ENCODE data around the gene FANK1.
"Not testable (repeated sequence)": the region's sequence is repeated elsewhere in the genome, so short reads cannot be mapped to it uniquely, and the experiment has no call there.

Gene FANK1

DNA sequence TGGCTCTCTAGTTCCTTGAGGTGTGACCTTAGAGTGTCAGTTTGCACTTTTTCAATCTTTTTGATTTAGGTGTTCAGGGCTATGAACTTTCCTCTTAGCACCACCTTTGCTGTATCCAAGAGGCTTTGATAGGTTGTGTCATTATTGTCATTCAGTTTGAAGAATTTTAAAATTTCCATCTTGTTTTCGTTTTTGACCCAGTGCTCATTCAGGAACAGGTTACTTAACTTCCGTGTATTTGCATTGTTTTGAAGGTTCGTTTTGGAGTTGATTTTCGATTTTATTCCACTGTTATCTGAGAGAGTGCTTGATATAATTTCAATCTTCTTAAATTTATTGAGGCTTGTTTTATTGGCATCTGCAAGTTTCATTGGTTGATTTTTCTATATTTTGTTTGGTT, 37.3 kb downstream of the FANK1 start:
- no peak for DNase-seq

DNA sequence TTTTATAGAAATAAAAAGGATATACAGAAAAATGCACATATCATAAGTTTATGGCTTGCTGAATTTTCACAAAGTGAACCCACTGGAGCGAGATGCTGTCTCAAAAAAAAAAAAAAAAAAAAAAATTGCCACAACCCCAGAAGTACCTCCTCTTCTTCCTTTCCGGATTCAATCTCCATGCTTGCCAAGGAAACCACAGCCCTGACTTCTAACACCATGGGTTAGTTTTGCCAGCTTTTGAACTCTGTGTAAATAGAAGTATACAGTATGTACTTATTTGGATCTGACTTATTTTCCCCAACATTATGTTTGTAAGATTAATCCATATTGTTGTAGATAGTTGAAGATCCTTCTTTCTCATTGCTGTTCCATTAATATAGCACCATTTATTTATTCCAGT, 40.0 kb downstream of the FANK1 start:
- no peak for DNase-seq

DNA sequence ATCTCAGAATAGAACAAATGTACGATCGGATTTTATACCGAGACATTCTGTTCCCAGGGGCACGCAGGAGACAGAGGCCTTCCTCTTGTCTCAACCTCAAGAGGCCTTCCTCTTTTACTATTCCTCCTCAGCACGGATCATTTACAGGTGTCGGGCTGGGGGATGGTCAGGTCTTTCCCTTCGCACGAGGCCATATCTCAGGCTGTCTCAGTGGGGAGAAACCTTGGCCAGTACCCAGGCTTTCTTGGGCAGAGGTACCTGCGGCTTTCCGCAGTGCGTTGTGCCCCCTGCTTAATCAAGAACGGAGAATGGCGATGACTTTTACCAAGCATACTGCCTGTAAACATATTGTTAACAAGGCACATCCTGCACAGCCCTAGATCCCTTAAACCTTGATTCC, 44.2 kb downstream of the FANK1 start:
- DNase-seq: no peak

DNA sequence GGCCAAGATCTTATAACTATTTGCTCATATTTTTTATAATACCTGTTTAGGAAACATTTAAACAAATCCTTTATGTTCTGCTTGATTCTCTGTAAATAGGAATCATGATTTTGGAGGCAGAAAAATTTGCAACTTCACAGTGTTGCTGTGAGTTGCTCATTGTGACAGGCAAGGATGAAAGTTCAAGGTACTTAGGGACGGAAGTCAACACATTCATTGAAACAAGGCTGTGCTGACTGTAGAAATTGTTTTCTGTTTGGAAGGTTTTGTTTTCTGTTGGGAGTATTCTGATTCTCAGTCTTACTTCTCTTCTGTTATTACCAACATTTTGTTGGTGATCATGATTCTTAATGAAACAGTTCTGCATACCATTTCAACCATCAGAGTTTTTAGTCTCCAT, 54.9 kb downstream of the FANK1 start:
- DNase-seq: no peak

DNA sequence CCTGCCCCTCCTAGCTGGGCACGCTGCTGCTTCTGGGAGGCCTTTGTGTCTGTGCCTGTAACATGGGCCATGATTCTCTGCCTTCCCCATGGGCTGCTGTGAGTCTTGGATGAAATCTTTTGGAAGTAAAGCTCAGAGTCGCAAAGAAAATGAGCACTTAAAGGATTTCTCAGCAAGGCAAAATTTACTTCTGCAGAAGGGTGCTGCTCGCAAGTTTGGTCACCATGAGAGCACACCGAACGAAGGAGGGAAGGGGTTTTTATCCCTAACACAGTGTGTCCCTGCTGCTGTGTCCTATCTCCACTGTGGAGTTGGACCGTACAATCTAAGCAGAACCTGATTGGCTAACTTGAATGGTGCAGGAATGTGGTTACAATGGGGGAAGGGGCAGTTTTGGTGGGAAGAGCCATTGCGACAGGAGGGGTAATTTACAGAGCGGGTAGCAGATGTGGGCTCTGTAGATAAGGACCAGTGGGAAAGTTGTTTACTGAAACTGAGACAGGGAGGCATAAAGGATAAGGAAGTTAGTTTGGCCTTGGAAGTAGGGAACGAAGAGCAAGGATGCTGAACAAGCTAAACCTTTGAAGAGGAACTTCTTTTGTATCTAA, 57.5 kb downstream of the FANK1 start:
- DNase-seq: no peak

DNA sequence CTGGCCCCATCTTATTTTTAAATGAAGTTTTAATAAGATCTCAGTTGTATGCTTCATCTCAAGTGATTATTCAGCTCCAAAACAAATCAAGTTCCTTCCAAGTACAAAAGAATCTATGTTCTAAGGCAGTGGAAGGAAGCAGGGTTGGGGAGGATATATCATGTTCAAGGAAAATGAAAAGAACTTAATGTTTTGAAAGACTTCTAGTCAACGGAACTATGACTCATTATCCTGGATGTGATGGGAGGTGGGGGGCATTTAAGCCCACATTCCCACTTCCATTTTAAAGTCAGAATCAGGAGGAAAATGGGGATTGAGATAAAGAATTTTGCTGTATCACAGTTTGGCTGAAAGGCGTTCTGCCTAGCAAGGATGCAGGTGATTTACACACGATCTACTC, 59.4 kb downstream of the FANK1 start:
- DNase-seq: no peak

DNA sequence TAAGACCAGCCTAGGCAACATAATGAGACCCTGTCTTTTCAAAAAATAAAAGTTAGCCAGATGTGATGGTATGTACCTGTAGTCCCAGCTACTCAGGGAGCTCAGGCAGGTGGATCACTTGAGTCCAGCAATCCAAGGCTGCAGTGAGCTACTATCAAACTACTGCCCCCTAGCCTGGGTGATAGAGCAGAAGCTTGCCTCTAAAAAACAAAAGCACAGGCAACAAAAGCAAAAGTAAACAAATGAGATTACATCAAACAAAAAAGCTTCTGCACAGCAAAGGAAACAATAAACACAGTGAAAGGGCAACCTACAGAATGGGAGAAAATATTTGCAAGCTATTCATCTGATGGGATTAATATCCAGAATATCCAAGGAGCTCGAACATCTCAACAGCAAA, 65.4 kb downstream of the FANK1 start:
- no peak for DNase-seq

DNA sequence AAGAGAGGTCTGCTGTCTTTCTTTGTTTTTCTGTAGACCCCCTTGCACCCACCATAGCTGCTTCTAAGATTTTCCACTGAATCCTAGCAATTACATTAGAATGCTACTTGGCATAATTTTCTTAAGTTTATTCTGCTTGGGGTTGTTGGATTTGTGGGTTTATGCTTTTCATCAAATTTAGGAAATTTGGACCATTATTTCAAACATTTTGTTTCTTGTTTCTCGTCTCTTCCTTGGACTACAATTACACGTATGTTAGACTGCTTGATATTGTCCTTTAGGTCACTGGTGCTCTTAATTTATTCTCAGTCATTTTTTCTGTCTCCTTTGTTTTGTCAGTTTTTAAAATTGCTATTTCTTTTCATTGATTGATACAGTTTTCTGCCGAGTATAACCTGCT, 65.8 kb downstream of the FANK1 start:
- DNase-seq: no peak

DNA sequence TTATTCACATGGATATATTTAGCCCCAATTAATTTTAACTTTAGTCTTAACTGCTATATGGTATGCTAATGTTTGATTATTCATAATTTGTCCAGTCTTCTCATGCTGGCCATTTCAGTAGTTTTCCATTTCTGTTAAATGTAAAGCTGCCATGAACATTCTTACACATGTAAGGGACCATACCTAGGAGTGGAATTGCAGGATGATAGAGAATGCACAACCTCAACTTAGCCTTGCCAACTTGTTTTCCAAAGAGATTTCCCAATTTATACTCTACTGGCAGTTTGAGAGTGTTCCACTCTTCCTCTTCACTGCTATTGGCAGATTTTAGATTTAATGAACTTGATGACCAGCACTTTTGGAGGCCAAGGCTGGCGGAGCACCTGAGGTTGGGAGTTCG, 68.2 kb downstream of the FANK1 start:
- DNase-seq: no peak

DNA sequence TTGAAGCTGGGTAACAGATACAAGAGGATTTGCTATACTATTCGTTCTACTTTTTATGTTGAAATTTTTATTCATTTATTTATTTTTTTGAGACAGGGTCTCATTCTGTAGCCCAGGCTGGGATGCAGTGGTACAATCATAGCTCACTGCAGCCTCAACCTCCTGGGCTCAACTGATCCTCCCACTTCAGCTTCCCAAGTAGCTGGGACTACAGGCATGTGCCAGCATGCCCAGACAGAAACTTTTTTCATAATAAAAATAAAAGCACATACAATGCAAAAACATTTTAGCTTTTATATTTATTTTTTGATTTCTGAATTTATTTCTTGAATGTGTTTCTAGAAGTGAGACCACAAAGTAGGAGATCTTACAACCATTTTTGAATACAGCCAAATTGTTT, 71.2 kb downstream of the FANK1 start:
- DNase-seq: no peak

DNA sequence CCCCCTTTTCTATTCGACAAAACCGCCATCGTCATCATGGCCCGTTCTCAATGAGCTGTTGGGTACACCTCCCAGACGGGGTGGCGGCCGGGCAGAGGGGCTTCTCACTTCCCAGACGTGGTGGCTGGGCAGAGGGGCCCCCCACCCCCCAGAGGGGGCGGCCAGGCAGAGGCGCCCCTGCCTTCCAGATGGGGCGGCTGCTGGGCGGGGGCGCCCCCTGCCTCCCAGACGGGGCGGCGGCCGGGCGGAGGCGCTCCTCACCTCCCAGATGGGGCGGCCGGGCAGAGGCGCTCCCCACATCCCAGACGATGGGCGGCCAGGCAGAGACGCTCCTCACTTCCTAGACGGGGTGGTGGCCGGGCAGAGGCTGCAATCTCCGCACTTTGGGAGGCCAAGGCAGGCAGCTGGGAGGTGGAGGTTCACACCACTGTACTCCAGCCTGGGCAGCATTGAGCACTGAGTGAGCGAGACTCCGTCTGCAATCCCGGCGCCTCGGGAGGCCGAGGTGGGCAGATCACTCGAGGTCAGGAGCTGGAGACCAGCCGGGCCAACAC, 73.8 kb downstream of the FANK1 start:
- not testable (repeated sequence) for DNase-seq

DNA sequence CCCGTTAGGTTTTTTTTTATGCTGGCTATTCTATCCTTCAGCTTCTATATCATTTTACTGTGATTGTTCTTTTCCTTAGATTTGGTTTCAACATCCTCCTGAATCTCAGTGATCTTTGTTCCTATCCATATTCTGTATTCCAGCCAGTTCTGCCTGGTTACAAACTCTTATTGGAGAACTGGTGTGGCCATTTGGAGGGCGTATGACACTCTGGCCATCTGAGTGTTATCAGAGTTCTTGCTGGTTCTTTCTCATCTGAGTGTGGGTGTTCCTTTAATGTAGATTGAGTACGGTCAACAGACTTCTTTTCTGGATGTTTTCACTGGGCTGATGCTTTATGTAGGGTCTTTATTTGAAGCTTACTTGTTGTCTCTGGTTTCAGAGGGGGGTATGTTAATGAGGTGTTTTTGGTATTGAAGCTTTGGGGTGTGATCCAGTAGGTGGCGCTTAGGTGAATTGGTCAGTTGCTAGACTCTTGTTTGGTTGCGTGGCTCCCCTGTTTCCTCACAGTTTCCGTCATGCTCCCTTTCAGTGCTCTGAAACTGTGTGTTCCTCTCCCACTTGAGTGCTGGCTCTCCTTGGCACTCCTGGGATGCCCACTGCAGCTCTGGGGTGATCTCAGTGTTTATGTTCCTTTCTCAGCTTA, 80.7 kb downstream of the FANK1 start:
- no peak for DNase-seq

DNA sequence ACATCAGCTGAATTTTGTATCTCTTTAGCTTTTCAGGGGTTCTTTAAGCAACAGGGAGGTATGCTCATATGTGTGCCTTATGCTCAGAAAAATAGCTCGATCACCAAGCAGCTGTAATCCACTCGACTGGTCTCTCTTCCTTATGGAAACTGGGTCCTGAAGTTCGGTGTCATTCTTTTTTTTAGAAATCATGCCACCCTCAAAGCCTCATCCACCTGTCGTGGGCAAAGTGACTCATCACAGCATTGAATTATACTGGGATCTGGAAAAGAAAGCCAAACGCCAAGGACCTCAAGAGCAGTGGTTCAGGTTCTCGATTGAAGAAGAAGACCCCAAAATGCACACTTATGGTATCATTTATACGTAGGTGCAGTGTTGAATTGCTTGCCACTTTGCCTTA, 83.6 kb downstream of the FANK1 start:
- DNase-seq: no peak

DNA sequence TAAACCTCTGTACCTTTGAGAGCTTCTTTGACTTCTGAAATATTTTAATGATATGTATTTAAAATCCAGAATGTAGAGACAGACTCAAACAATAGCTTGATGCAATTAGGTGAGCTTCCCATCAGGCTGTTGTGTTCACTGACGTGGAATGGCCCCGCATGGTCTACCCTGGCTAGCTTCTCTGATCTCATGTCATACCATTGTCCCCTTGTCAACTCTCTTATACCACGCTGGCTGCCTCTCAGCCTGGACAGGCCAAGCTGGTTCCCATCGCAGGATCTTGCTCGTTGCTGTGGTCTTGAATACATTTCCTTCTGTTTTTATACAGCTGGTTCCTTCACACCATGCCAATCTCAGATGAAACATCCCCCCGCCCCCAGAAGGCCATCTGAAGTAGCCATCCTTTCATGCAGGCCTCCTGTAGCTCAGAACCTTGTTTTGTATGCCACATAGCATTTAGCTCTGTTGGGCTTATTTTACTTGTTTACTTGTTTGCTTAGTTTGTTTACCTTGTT, 84.2 kb downstream of the FANK1 start:
- DNase-seq: no peak

DNA sequence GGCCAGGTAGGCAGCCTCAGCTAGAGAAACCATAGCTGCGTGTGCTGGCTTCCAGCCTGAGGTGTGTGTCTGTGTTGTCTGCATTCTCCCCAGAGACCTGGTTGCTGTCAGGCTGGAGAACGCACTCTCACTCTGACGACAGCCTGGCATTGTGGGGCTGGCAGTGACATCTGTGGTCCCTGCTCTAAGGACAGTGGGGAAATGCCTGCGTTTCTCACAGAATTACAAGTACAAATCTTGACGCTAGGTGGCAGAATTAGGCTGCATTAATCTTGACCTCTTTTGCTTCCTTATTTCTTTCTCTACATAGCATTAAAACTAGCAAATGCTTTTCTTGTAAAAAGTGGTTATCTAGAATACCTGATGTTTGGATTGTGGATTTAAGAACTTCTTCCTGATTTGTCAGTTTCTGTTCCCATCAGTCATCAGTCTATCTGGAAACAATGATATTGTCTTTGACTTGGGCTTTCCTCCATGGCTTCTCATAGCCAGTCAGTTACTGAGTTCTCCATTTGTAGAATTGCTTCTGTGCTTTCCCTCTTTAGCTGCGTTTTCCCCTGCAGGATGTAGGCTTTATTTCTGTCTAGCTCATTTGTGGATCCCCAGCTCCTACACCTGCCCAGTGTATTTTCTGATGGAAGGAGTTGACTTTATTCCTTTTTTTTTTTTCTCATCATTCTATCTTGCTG, 86.0 kb downstream of the FANK1 start:
- DNase-seq: peak in 1 of 2 donors; percentile 36

DNA sequence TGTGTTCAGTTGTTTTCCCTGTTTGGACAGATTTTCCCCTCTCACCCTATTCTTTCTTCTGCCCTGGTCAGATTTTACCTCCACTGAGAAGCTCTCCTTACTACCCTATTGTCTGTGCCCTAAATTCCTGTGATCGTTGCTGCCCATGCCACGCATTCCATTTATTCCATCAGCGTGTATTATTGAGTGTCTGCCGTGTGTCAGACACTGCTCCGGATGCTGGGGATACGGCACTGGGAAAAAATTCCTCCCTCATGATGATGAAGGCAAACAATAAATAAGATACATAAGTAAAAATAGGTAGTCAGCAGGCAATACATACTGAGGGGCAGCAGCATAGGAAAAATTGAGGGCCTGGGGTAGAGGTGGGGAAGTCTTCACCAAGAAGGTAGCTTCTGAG, 86.8 kb downstream of the FANK1 start:
- DNase-seq: no peak

DNA sequence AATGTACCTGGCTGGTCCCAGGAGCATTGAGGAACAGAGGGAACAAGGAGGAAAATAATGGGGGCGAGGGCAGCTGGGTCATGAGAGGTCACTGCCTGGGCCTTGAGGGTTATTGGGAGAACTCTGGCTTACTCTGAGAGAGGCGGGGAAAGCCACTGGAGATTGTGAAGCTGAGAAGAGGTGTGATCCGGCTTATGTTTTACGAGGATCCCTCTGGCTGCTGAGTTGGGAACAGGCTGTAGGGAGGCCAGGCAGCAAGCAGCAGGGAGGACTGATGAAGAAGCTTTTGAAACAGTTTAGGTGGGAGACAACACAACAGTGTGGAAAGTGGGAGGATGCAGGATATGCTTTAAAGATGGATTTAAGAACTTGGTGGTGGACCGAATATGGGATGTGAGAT, 87.3 kb downstream of the FANK1 start:
- DNase-seq: no peak

DNA sequence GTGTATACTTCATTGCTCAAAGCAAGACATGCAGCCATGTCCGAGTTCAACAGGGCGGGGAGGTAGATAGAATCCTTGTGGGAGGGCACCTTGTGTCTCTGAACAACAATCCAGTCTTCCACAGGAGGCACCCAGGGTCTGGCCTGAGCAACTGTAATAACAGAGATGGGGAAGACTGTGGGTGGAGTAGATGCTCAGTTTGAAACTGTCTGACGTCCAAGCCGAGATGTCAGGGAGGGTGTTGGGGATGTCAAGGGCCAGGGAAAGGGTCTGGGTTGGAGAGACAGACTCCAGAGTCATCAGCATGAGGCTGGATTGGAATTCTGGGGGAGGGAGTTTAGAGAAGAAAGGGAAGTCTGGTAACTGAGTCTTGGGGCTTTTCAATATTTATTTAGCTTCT, 88.0 kb downstream of the FANK1 start:
- DNase-seq: no peak

DNA sequence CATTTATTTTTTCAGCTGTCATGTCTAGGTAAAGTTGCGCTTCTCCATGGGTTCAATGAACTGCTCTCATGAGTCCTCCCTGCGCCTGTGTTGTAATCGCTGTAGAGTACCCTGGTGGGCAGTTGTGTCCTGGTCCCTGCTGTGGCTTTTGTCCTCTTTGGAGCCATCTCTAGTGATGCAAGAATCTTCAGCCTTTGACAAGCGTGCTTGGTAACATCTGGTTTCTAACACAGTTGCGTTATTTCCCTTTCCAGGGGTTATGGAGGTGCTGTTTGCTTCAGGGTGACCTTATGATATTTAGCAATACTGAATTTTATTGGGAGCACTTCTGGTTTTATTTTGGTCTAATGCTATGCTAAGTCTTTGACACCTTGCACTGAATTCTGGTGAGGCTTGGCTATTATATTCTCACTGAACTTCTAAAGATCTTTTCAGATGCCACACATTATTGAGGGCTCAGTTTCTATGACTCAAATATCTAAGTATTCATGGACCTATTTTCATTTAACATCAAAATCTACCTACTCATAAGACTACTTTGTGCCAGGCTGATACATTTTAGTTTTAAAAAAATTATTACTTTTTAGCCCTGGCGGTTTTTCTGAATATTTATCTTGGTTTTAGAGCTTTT, 88.6 kb downstream of the FANK1 start:
- DNase-seq: no peak

DNA sequence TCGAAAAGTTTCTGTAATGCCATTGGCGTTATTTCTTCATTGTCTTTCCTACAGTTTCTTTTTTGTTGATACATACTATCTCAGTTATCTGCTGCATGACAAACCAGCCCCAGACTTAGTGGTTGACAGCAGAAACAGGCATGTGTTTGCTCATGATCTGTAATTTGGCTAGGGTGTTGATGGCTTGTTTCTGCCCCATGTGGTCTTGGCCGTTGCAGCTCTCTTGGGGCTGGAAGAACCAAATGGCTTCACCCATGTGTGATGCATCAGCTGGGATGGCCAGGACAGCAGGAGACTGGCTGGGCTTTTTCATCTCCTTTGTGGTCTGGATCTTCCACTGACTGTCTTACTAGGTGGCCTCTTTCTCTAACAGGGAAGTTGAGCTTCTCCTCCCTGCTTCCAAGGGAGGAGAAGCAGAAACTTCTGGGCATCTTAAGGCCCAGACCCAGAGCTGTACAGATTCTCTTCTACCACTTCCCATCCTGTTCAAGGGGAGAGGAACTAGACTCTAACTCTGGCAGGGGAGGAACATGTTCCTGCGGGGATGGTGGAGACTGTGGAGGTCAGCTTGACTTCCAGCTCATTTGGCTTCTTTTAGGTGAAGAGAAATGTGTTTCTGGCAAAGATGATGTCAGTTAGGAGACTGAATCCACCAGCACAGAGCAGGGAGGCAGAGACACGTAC, 89.3 kb downstream of the FANK1 start:
- DNase-seq: no peak

DNA sequence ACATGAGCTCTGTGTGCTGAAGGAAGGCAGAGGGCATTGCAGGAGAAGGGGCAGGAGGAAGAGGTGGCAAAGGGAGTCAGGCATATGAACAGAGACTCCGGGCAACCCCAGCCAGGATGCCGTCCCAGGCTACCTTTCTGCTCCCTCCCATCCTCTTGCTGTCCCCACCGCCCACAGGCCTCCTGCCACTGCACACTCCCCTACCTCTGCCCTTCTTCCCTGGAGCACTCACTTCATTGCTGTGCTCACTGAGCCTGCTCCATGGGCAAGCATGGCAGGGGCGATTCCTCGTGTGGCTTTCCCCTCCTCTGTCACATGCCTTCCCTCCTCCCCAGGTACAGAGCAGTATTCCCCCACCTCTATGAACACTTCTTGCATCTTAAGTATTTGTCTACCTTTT, 93.4 kb downstream of the FANK1 start:
- no peak for DNase-seq

DNA sequence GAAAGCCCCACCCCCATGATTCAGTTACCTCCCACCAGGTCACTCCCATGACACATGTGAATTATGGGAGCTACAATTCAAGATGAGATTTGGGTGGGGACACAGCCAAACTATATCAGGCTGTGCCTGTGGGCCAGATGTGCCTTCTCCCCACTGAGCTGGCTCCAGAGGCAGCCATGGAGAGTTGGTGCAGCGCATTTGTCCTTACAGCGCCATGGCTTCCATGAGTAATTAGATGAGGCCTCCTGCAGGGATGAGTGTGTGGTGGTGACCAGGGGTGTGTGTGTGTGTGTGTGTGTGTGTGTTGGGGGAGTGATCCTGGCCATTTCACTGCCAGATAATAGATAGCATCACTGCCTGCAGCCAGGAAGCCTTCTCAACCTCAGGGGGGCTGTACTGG, 94.6 kb downstream of the FANK1 start:
- DNase-seq: no peak

DNA sequence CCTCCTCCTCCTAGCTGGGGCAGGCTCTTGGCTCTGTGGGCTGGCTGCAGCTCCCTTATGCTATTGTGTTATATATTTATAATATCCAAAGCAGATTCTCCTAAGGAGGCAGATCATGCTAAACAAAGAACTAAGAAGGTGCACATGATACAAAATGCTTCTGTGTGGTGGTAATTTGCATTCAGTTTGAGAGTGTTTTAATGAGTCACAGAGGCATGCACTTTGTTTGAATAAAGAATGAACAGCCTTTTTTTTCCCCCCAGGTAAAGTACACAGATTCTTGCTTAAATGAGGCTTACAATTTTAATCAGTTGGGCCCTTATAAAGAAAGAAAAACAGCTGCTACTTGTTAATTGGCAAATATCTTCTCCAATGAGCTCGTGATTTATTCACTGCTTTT, 95.0 kb downstream of the FANK1 start:
- no peak for DNase-seq
